Coronary artery (tissue), 2 donors: Measurements from ENCODE around the gene ICAM1.

Source experiments
- DNase-seq: peaks from one replicate; pipeline ENCODE4 v3.0.0-alpha.2; 2017; ENCODE audit warnings: low spot score
- H3K27ac ChIP-seq, 2 donors: fragments of 200-600 bp; sonication (generic); one replicate each; pipeline ENCODE4 v1.5.1; 2016 to 2019
- H3K4me3 ChIP-seq: fragments of 200-600 bp; sonication (generic); 2 replicates; pipeline ENCODE4 v1.5.1; 2016; ENCODE audit warnings: mild to moderate bottlenecking, moderate library complexity
- CTCF ChIP-seq: fragments of 200-600 bp; sonication (generic); IDR thresholded peaks from one replicate; pipeline ENCODE4 v1.5.1; 2019; ENCODE audit warnings: antibody characterized with exemption

ICAM1 gene

GRCh38 chr19:10227026-10227971 lies 43.6 kb upstream of the ICAM1 start:
- DNase-seq = peak; percentile 75
- peak overlapping the region; percentile 57 for H3K4me3 ChIP-seq
- no peak for TF ChIP-seq CTCF
- H3K27ac ChIP-seq = peak overlapping the region; percentile 44 to 88

DNA sequence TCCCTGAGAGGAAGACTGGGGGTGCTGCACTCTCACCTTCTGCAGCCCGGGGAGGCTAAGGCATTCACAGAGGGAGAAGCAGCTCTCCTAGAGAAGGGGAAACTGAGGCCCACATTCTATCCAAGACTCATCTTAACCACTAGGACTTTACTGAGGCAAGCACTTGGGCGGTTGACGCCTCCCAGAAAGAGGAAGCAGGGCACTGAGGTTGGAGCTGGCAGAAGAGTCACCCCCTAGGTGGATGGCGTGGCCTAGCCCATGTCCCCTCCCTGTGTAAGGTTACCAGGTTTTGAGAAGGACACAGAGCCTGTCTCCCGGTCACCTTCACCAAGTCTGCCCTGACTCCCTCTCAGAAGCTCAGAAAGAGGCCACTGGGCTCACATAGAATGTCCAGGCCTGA lies 42.5 kb upstream of the ICAM1 start:
- DNase-seq = no peak
- Histone ChIP-seq H3K4me3 (peak overlapping the region; percentile 13), H3K27ac (peak overlapping the region in 1 of 2 donors; percentile 62)
- no peak for TF ChIP-seq CTCF

GRCh38 chr19:10228920-10229319 lies 42.0 kb upstream of the ICAM1 start:
- H3K4me3 ChIP-seq = peak overlapping the region; percentile 13
- H3K27ac ChIP-seq = peak overlapping the region in 1 of 2 donors; percentile 62
- DNase-seq = no peak
- peak; percentile 34 for TF ChIP-seq CTCF

DNA sequence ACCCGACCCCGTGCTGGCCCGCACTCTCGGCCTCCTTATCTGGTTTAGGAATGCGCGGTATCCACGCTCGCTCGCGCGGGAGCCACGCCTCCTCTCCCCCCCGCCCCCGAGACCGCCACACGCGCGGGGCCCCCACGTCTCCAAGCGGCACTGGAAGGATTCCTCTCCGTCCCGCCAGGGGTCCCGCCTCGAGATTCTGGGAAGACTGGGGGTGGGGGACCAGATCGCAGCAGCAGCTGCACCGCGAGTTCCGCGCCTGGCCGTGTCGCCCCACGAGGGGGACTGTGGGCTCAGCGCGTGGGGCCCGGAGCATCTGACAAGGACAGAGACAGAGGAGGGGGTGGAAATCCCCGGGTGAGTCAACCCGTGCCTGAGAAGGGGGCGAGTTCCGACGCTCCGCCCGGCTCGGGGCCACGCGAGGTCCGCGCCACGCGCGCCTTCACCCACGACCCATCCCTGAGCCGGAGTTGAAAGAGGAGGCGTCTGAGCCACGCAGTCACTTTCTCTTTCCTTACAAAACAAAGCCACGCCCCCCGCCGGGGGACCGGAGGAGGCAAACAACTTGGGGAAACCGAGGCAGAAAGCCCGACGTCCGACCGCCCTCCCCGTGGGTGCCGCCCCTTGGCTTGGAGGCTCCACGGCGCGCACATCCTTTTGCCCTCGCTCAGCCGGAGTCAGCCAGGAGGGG lies 40.6 kb upstream of the ICAM1 start:
- peak overlapping the region; percentile 54 to 92 for H3K27ac ChIP-seq
- no peak for DNase-seq

DNA sequence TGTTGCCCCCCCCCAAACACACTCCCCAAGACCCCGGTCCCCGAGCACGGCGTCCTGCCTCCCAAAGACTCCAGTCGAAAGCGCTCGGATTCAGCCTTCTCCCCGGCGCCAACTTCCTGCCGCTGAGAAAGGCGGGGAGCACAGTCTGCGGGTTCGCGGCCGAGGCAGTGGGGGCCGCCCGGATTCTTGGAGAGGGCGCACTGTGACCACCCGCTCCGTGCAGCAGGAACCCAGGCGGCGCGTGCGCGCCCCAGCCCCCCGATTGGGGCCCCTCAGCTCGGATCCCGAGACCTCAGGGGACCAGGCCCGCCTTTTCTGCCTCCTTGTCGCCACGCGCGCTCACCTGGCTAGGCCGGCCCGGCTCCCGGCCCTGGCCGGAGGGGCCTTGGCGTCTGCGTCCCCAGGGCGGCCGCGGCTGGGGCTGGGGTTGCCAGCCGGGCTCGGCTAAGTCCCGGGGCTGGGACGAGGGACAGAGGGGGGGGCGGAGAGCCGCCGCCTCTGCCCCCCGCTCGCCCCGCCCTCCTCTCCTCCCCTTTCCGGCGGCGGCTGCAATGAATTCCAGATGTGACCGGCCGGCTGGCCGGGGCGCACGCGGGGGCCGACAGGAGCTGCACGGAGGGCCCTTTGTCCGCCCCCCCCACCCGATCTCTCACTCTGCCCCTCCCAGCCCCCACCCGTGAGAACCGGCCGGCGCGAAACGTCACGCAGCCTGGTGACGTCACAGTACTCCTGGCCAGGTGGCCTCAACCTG lies 39.9 kb upstream of the ICAM1 start, which contains the start of gene S1PR2:
TSS of gene S1PR2 (minus strand) at position 471 of the 751 bp plus-strand sequence. CDS start 6,426 bp downstream, outside the sequence.
- DNase-seq = peak; percentile 83
- no peak for TF ChIP-seq CTCF
- peak within 1 kb of the TSS; percentile 54 to 92 for H3K27ac ChIP-seq
- peak within 1 kb of the TSS; percentile 97 for H3K4me3 ChIP-seq

More for the DNA sequence above, 40.6 kb upstream of the ICAM1 start:
- no peak for TF ChIP-seq CTCF
- H3K4me3 ChIP-seq = peak overlapping the region; percentile 97

GRCh38 chr19:10231612-10232228 lies 39.2 kb upstream of the ICAM1 start:
- H3K27ac ChIP-seq = peak overlapping the region in 1 of 2 donors; percentile 92
- TF ChIP-seq CTCF = no peak
- H3K4me3 ChIP-seq = peak overlapping the region; percentile 97
- no peak for DNase-seq
